Transverse colon (tissue), 4 donors: ENCODE data around the gene ERI2. TPM values are rescaled to one million over a fixed set of nuclear protein-coding genes. Genes with fewer than 3 reads are reported as not detected.

ENCODE experiments used
- DNase-seq: peaks from one replicate; pipeline ENCODE4 v3.0.0-alpha.2; 2019
- H3K27ac ChIP-seq, 4 donors: fragments of 200-600 bp; sonication (generic); 2 replicates each; pipeline ENCODE4 v1.5.1; 2016 to 2018; ENCODE audit warnings: inconsistent platforms in 4 of 4
- H3K27me3 ChIP-seq: fragments of 200-600 bp; sonication (generic); 2 replicates; pipeline ENCODE4 v1.5.1; 2017; ENCODE audit warnings: inconsistent platforms
- H3K36me3 ChIP-seq, 4 donors: fragments of 200-600 bp; sonication (generic); 2 replicates each; pipeline ENCODE4 v1.5.1; 2017 to 2019; ENCODE audit warnings: inconsistent platforms in 4 of 4
- H3K4me1 ChIP-seq, 4 donors: fragments of 200-600 bp; sonication (generic); 2 replicates each; pipeline ENCODE4 v1.5.1; 2017 to 2020; ENCODE audit warnings: inconsistent platforms in 4 of 4
- H3K4me3 ChIP-seq, 4 donors: fragments of 200-600 bp; sonication (generic); 1 replicate in 1 of 4; 2 replicates in 3 of 4; pipeline versions ENCODE4 v1.5.1 to v1.6.1; 2017 to 2019; ENCODE audit warnings: inconsistent platforms in 4 of 4
- H3K9me3 ChIP-seq, 2 donors: fragments of 200-600 bp; sonication (generic); 2 replicates each; pipeline ENCODE4 v1.5.1; 2017 to 2019; ENCODE audit warnings: inconsistent platforms in 2 of 2
- EP300 ChIP-seq: sonication (generic); formaldehyde crosslinking; IDR thresholded peaks from one replicate; pipeline ENCODE4 v1.6.1; 2017; ENCODE audit warnings: antibody characterized with exemption, low read depth
- POLR2A ChIP-seq: fragments of 450-650 bp; IDR thresholded peaks from one replicate; pipeline ENCODE4 v1.6.1; 2016; ENCODE audit warnings: antibody characterized with exemption, mild to moderate bottlenecking, moderate library complexity
- POLR2AphosphoS5 ChIP-seq, 3 donors: sonication (generic); formaldehyde crosslinking; IDR thresholded peaks; one replicate each; pipeline ENCODE4 v1.6.1; 2016; ENCODE audit warnings: antibody characterized with exemption in 3 of 3
- WGBS, 2 donors: methylation state at CpG; one replicate each; pipeline ENCODE4 v1.1.5; 2018; ENCODE audit warnings: low coverage in 1 of 2; 5-methylcytosine and 5-hydroxymethylcytosine counted together
- in situ Hi-C, 4 donors: fragments of 200-750 bp; cut with MboI; loops; one replicate each; pipeline versions ENCODE4 v1.15.0 to v1.15.1; 2017; ENCODE audit warnings: low sequenced_read_pairs in 3 of 4, low pct_ligation_motif_present in 1 of 4, low pct_unique_long_range_greater_than_20kb in 1 of 4
- intact Hi-C: fragments of 100-400 bp; cut with DNase I; formaldehyde crosslinking; loops from one replicate; pipeline ENCODE4 v1.15.1; 2023; ENCODE audit warnings: low total_unique reads
- total RNA-seq, 4 donors: library from RNA; depleted of rRNA; stranded (reverse); fragments of >200 nt; gene quantifications; one replicate each; pipeline ENCODE4 v1.1.0, GENCODE V29; 2016
- TF ChIP-seq, protein P1 (sequence below), 5 experiments: fragments of 200-600 bp in 3 of 5; fragments of 450-650 bp in 2 of 5; sonication (generic) in 3 of 5; IDR thresholded peaks; 1 replicate in 2 of 5; 2 replicates in 3 of 5; pipeline ENCODE4 v1.5.1; 2016 to 2017; ENCODE audit warnings: antibody characterized with exemption in 5 of 5, inconsistent platforms in 3 of 5, mild to moderate bottlenecking in 2 of 5, moderate library complexity in 1 of 5

ERI2 gene
- total RNA-seq, 4 donors from 2014 or later: 9.0 to 55.1 (median 30.0) TPM

DNA sequence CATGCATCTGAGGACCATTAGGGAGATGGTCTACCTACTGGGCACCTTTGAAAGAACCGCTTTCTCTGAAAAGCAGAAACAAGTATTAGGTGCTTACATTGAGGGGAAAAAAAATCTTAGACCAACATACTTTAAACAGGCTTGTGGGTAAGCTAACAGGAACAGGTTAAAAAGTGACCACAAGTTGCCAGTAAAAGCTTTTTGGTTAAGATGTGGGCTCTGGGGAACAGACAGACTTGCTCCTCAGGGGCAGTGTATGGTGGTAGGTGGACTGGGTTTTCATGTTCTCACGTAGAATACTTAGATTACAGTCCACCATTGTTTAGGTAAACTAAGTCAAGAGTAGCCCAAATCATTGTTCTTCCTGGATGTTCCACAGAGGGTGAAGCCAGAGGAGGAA, 41.3 kb upstream of the ERI2 start:
- peaks cover 3 to 28% (median 19%) of the 10 kb centered on the region in 4 donors for H3K4me1 ChIP-seq
- H3K9me3 ChIP-seq: no peaks in the 10 kb centered on the region
- H3K27ac ChIP-seq: no peak overlapping the region
- H3K4me3 ChIP-seq: no peak overlapping the region
- TF ChIP-seq POLR2AphosphoS5 (IDR thresholded peaks at IDR 0.05) (no peak), EP300 (no peak), POLR2A (no peak)
- TF ChIP-seq, protein P1, sequence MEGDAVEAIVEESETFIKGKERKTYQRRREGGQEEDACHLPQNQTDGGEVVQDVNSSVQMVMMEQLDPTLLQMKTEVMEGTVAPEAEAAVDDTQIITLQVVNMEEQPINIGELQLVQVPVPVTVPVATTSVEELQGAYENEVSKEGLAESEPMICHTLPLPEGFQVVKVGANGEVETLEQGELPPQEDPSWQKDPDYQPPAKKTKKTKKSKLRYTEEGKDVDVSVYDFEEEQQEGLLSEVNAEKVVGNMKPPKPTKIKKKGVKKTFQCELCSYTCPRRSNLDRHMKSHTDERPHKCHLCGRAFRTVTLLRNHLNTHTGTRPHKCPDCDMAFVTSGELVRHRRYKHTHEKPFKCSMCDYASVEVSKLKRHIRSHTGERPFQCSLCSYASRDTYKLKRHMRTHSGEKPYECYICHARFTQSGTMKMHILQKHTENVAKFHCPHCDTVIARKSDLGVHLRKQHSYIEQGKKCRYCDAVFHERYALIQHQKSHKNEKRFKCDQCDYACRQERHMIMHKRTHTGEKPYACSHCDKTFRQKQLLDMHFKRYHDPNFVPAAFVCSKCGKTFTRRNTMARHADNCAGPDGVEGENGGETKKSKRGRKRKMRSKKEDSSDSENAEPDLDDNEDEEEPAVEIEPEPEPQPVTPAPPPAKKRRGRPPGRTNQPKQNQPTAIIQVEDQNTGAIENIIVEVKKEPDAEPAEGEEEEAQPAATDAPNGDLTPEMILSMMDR (IDR thresholded peaks at IDR 0.05): no peak
- in situ Hi-C loops (loop anchor here in 2 of 4 donors (10.0 kb wide), 1 partner anchor 237 kb away; no protein-coding TSS in a partner anchor), intact Hi-C loops (no loop called here)
- no peak for DNase-seq
- H3K36me3 ChIP-seq: no peaks in the 10 kb centered on the region
- no peaks in the 10 kb centered on the region for H3K27me3 ChIP-seq
- 83 to 88% methylated on average over 2 of the region's 2 CpGs for WGBS, 2 donors

- no peak for TF ChIP-seq POLR2A
- no peak for TF ChIP-seq EP300
- no peak for TF ChIP-seq POLR2AphosphoS5 (IDR thresholded peaks at IDR 0.05)
- TF ChIP-seq, protein P1 (IDR thresholded peaks at IDR 0.05): no peak
Measured at GRCh38 chr16:20846551-20846950, 40.3 kb upstream of the ERI2 start.

DNA sequence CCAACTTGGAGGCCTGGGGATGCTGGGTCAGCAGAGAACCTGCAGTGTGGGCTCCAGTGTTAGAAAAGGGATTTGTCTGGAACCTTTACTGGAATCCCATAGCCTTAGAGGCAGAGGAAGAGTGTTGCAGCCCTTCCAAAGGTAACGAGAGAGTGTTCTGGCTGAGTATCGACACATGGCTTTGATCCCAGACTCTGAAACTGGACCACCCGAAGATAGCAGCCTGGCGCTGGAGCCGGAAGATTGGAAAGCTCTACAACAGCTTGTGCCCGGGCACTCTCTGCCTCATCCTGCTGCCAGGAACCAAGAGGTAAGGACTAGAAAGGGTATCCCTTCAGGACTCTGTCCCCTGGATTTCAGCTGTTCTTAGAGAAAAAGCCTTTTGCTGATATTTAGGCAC, 39.8 kb upstream of the ERI2 start:
- no peak for DNase-seq
- Histone ChIP-seq H3K27me3 (no peaks in the 10 kb centered on the region), H3K4me1 (peaks cover 3 to 14% (median 8%) of the 10 kb centered on the region in 4 donors), H3K27ac (no peak overlapping the region), H3K36me3 (no peaks in the 10 kb centered on the region), H3K9me3 (no peaks in the 10 kb centered on the region), H3K4me3 (no peak overlapping the region)
- TF ChIP-seq POLR2AphosphoS5 (IDR thresholded peaks at IDR 0.05) (no peak), EP300 (no peak), POLR2A (no peak)
- TF ChIP-seq, protein P1 (IDR thresholded peaks at IDR 0.05): no peak
- intact Hi-C loops (no loop called here), in situ Hi-C loops (loop anchor here in 2 of 4 donors (10.0 kb wide), 1 partner anchor 239 kb away; no protein-coding TSS in a partner anchor)
- WGBS, 2 donors: 87 to 100% methylated on average over 2 to 6 of the region's 6 CpGs

More at GRCh38 chr16:20846551-20846950, 40.3 kb upstream of the ERI2 start:
- no peak for DNase-seq
- intact Hi-C loops (no loop called here), in situ Hi-C loops (loop anchor here in 2 of 4 donors (10.0 kb wide), 1 partner anchor 238 kb away; no protein-coding TSS in a partner anchor)
- H3K4me3 ChIP-seq: no peak overlapping the region
- H3K4me1 ChIP-seq: peaks cover 3 to 19% (median 13%) of the 10 kb centered on the region in 4 donors
- H3K27ac ChIP-seq: no peak overlapping the region
- no peaks in the 10 kb centered on the region for H3K36me3 ChIP-seq
- no peaks in the 10 kb centered on the region for H3K9me3 ChIP-seq
- no peaks in the 10 kb centered on the region for H3K27me3 ChIP-seq

- intact Hi-C loops (no loop called here), in situ Hi-C loops (loop anchor here in 2 of 4 donors (10.0 kb wide), 1 partner anchor 240 kb away; no protein-coding TSS in a partner anchor)
- TF ChIP-seq EP300: no peak
- TF ChIP-seq, protein P1 (IDR thresholded peaks at IDR 0.05): no peak
- no peak for TF ChIP-seq POLR2A
- no peak for TF ChIP-seq POLR2AphosphoS5 (IDR thresholded peaks at IDR 0.05)
- no peak for DNase-seq
- Histone ChIP-seq H3K27ac (no peak overlapping the region), H3K27me3 (no peaks in the 10 kb centered on the region), H3K9me3 (no peaks in the 10 kb centered on the region), H3K4me1 (no peaks in the 10 kb centered on the region), H3K4me3 (no peak overlapping the region), H3K36me3 (no peaks in the 10 kb centered on the region)
- 73 to 83% methylated on average over 3 of the region's 3 CpGs for WGBS, 2 donors
Measured at GRCh38 chr16:20844588-20844987, 38.3 kb upstream of the ERI2 start.
